ENCODE data around the gene APC2. TPM values are rescaled to one million over a fixed set of nuclear protein-coding genes. Genes with fewer than 3 reads are reported as not detected.

Gene APC2
- total RNA-seq, 1 donor from 2014 or later: 0.22 TPM

GRCh38 chr19:1452802-1453524 is 3.0 kb downstream of the APC2 start:
- H3K27ac ChIP-seq (replicated peaks): no peak overlapping the region
- H3K9me3 ChIP-seq (replicated peaks): no peaks in the 10 kb centered on the region
- H3K4me1 ChIP-seq: peaks cover 48% of the 10 kb centered on the region
- no peaks in the 10 kb centered on the region for H3K36me3 ChIP-seq
- TF ChIP-seq, protein P1, sequence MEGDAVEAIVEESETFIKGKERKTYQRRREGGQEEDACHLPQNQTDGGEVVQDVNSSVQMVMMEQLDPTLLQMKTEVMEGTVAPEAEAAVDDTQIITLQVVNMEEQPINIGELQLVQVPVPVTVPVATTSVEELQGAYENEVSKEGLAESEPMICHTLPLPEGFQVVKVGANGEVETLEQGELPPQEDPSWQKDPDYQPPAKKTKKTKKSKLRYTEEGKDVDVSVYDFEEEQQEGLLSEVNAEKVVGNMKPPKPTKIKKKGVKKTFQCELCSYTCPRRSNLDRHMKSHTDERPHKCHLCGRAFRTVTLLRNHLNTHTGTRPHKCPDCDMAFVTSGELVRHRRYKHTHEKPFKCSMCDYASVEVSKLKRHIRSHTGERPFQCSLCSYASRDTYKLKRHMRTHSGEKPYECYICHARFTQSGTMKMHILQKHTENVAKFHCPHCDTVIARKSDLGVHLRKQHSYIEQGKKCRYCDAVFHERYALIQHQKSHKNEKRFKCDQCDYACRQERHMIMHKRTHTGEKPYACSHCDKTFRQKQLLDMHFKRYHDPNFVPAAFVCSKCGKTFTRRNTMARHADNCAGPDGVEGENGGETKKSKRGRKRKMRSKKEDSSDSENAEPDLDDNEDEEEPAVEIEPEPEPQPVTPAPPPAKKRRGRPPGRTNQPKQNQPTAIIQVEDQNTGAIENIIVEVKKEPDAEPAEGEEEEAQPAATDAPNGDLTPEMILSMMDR (IDR thresholded peaks at IDR 0.05; ENCODE audit: borderline replicate concordance): no peak
- H3K4me3 ChIP-seq: no peak overlapping the region
- intact Hi-C loops (cut with micrococcal nuclease): no loop called here
- H3K27me3 ChIP-seq (ENCODE audit: low read depth): peaks cover 100% of the 10 kb centered on the region
- DNase-seq: no peak

DNA sequence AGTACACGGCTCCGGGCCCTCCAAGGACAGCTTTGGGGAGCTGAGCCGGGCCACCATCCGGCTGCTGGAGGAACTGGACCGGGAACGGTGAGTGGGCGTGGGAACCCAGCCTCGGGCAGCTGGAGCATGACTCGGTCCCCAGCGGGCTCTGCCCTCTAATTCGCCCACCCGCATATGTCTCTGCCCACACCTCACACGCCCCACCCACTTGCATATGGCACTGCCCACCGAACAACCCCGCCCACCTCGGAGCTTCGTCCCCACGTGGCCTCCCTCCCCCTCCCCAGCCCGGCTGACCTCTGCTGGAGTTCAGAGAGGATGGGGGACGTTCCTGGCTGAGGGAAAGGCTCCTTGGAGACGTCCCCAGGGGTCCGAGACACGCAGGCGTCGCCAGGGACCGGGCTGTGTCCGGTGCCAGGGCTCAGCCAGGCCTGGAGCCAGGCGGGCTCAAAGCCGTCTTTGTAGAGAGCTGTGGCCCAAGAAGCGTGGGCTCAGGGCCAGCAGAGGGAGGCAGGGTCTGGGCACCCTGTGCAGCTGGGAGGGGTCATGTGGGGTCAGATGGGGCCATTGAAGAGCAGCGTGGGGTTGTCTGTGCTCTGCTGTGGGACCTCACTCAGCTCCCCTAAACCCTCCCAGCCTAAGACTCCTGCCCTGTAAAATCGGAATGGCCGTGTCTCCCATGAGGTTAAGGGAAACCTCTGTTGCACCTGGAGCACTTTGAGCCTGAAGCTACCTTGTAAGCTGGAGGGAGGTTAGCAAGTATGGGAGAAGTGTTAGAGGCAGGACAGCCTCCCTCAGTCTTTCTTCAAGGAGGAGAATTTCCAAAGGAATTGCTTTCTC is 3.8 kb downstream of the APC2 start:
- Histone ChIP-seq H3K36me3 (no peaks in the 10 kb centered on the region), H3K27ac (replicated peaks) (no peak overlapping the region), H3K4me3 (no peak overlapping the region), H3K4me1 (peaks cover 48% of the 10 kb centered on the region), H3K27me3 (ENCODE audit: low read depth) (peaks cover 99% of the 10 kb centered on the region), H3K9me3 (replicated peaks) (no peaks in the 10 kb centered on the region)
- TF ChIP-seq, protein P1 (IDR thresholded peaks at IDR 0.05; ENCODE audit: borderline replicate concordance): no peak
- intact Hi-C loops (cut with micrococcal nuclease): no loop called here
- DNase-seq: no peak

DNA sequence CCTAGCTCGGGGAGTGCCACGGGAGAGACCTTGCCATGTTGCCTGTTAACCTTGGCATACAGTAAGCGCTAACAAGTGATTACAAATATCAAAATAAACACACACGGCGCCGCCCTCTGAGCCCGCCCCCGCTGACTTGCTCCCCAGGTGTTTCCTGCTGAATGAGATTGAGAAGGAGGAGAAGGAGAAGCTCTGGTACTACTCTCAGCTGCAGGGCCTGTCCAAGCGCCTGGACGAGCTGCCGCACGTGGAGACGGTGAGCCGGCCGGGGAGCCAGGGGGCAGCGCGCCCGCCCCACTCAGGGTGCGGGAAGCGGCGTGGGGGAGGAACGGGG is 5.0 kb downstream of the APC2 start:
- Histone ChIP-seq H3K36me3 (peaks cover under 1% of the 10 kb centered on the region), H3K27ac (replicated peaks) (no peak overlapping the region), H3K4me1 (peaks cover 44% of the 10 kb centered on the region), H3K27me3 (ENCODE audit: low read depth) (peaks cover 86% of the 10 kb centered on the region), H3K4me3 (no peak overlapping the region), H3K9me3 (replicated peaks) (no peaks in the 10 kb centered on the region)
- TF ChIP-seq, protein P1 (IDR thresholded peaks at IDR 0.05; ENCODE audit: borderline replicate concordance): no peak
- no peak for DNase-seq
- intact Hi-C loops (cut with micrococcal nuclease): no loop called here

- peaks cover 44% of the 10 kb centered on the region for H3K4me1 ChIP-seq
- H3K27me3 ChIP-seq (ENCODE audit: low read depth): peaks cover 81% of the 10 kb centered on the region
Measured at GRCh38 chr19:1455336-1456120, 5.6 kb downstream of the APC2 start.

More at GRCh38 chr19:1455336-1456120, 5.6 kb downstream of the APC2 start:
- no peak overlapping the region for H3K27ac ChIP-seq (replicated peaks)
- peaks cover 6% of the 10 kb centered on the region for H3K36me3 ChIP-seq
- no peaks in the 10 kb centered on the region for H3K9me3 ChIP-seq (replicated peaks)
- TF ChIP-seq, protein P1 (IDR thresholded peaks at IDR 0.05; ENCODE audit: borderline replicate concordance): no peak
- DNase-seq: no peak
- intact Hi-C loops (cut with micrococcal nuclease): no loop called here
- no peak overlapping the region for H3K4me3 ChIP-seq

Measured in left ventricle myocardium inferior (tissue), 1 donor.